ENCODE measurements around the gene PLEKHG2.
A peak's percentile ranks its signal among the peaks of the same experiment; 100 is the strongest.

PLEKHG2 gene

DNA sequence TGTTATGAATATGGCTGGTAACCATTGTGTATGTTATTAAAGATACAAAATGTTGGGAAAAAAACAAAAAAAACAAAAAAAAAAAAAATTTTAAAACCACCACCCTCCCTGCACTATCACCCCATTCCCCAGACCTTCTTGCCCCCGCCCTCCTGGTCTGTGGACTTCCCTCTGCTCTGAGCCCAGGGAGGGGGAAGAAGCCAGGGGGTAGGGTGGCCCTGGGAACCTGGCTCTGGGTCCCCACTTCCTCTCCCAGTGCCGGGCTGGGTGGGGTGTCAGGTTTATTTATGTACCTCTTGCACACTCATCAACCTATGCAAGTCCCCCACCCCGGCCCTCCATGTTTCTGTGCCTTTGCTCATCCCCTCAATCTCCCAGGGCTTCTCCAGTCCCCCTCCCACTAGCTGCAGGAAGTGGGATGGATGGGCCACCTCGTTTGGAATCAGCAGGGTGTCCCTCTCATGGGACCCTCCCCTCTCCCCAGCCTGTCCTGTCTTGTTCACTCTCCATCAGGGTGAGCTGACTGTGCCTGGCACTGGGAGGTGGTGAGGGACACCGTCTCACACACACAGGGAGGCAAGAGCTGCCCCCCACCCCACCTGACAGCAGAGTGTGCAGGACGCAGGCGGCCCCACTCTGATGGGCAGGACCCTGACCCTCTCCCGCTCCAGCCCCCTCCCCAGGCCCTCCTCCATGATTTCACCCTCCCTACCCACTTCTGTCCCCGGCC, 27.5 kb upstream of the PLEKHG2 start:
- no peak for DNase-seq

DNA sequence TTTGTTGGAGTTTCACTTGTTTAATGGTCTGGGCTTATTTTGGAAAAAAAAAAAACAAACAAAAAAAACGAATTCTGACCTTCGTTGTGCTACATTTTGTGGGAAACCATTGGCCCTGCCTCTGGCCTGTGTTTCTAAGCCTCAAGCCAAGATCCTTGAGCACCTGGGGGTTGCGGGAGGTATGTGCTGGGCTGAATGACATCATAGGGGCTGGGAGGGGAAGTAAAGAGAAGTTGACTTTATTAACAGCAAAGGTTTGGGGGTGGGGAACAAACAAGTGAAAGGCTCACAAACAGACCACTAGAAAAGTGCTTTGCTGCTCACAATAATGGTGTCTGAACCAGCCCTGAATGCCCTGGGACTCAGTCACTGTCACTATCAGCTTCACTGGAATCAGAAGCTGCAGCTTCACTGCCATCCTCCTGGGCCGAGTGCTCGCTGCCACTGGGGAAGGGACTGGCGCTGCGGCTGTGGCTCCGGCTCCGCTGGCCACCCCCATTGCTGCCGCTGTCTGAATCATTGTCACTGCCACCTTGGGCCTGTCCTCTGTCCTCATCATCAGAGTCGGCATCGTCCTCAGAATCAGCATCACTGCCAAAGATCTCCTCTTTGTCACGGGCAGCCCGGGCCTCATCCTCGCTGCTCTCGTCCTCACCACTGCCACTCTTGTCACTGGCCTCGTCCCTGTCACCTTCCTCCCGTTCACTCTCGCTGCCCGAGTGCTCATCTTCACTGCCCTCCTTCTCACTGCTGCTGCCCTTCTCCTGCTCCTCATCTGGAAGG, 26.6 kb upstream of the PLEKHG2 start:
- no peak for DNase-seq

DNA sequence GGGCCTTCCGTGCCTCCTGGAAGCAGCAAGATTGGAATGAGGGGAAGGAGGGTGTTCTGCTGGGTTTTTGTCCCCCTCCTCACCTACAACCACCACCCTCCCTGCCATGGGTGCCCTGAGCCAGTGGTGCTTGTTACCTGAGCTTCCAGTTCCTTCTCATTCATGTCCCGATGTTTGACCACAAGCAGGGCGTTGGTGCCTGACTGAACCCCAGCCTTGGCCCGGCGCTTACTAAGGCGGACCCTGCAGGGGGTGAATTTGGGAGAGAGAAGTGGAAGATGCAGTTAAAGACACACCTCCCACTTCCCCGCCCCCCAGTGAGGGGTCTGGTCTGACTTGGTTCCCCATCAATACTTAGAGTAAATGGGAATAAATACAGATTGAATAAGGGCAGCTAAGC, 25.9 kb upstream of the PLEKHG2 start:
- DNase-seq = no peak

DNA sequence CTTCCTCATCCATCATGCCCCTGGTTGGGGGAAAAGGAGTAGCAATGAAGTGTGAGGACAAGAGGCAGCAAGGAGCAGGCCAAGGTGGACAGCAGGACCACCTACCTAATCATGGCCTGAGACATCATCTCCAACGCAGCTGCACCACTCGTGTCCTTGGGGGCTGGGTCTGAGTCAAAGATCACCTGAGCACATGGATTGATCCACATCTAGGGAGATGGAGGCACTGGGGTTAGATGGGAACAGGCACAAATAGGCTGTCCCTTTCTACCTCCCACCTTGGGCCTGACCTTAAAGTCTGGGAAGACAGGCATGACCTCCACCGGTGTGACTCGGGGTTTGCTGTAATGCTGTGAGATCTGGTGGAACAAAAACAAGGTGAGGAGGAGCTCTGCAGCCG, 23.8 kb upstream of the PLEKHG2 start:
- no peak for DNase-seq

DNA sequence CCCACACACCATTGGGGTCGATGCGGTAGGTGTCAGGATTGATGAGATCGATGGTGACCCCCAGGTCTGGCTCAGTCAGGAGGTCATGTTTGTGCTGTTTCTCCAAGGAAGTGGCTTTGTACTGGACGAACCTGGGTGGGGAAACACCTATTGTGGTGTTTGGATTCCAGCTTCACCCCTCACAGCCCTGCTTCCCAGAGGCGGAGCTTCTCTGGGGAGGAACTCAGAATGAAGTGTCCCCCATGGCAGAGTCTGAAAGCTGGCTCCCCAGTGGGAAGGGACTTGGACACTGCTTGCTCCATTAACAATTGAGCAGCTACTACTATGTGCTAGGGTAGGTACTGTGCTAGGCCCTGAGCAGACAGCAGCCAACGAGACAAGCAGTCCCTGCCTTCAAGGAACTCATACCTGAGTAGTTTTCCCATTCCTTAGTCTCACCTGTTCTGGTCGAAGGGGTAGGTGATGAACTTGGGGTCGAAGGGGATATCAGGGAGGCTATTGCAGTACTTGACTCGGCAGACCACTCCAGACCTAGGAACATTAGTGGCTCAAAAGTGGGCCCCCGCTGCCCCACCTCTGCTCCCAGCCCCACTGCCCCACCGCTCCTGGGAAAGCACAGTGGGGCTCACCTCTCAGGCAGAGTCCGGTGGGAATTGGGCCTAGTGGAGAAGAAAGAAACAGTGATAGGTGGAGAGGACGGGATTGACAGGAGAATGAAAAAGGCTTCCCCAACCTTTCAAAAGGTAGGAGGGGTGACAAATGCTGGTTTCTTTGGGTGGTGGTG, 22.6 kb upstream of the PLEKHG2 start:
- no peak for DNase-seq

DNA sequence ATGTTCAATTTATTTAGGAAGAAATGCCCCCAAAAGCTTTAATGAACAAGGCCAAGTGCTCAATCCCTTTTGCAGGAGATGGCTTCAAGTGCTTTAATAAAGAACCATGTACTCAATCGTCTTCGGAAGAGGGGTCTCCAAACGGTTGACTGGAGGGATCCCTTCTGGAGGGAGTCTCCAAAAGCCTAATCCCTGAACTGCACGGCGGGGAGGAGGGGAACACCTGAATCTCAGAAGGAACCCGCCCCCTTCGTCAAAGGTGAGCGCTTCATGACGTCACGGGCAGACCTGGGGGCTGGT, 22.1 kb upstream of the PLEKHG2 start:
- DNase-seq = peak; percentile 83 to 86

DNA sequence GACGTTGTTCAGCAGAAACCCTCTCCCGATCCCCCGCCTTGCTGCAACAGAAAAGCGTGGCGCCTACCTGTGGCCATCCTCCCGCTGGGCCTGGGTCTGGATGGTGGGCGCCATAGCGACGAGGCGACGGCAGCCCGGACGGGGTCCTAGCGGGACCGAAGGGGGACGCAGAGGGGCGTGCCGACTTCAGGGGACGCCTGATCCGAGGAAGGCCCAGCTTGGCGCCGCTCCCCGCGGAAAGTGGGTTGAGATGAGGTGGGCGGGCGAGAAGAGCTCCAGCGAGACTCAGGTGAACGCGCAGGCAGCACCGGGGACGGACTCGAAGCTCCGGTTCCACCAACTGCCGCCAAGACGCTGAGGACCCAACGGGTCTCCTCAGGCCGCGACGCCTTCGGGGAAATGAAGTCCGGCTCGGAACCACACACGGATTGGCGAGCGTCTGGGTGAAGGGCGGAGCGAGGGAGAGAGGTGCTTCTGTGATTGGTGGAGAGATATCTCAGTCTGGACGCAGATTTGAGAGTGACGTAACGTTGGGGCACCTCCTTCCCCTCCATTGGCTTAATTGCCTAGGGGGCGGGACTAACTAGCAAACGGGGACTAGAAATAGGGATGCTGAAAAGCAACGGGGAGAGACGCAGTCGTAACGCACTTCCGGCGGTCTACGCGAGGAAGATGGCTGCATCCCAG, 21.6 kb upstream of the PLEKHG2 start, which contains the start of the genes MED29 and PAF1:
TSS of gene MED29 (plus strand) at position 628 of the 687 bp plus-strand sequence. CDS start at position 673, 45 bp downstream.
TSS of gene PAF1 (minus strand) at position 356 of the 687 bp plus-strand sequence. CDS start at position 114, 242 bp downstream.
- peak; percentile 93 to 96 for DNase-seq

DNA sequence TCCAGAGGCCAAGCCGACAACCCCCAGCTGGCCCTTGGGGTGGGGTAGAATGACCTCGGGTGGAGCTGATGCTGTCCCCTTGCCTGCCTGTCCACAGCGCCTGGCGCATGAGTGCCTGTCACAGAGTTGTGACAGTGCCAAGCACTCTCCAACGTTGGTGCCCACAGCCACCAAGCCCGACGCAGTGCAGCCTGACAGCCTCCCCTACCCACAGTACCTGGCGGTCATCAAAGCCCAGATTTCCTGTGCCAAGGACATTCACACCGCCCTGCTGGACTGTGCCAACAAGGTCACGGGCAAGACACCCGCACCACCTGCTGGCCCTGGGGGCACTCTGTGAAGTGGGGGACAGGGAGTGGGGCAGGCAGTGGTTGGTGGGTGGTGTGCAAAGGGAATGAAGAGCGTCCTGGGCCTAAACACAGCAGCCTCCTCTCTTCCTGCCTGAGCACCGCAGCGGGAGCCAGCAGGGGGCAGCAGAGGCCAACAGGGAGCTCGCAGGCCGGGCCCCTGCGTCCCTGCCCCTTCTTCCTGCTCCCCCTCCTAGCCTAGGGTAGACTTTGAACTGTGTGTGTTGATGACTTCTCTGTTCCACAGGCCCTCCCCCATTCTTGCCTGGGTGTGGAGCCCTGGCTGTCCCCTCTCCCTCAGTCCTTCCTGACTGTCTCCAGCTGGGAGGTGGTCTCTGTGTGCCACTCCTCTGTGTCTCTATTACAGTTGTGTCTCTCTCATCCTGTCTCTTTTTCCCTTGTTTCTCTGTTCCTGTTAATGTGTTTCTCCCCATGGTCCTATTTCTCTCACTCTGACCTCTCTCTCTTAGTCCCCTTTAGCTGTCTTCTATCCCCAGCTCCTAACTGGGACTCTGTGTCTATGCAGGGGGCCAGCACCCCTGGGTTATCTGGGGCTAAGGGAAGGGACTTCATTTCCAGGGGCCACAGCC, 14.8 kb upstream of the PLEKHG2 start:
- peak; percentile 90 to 96 for DNase-seq

DNA sequence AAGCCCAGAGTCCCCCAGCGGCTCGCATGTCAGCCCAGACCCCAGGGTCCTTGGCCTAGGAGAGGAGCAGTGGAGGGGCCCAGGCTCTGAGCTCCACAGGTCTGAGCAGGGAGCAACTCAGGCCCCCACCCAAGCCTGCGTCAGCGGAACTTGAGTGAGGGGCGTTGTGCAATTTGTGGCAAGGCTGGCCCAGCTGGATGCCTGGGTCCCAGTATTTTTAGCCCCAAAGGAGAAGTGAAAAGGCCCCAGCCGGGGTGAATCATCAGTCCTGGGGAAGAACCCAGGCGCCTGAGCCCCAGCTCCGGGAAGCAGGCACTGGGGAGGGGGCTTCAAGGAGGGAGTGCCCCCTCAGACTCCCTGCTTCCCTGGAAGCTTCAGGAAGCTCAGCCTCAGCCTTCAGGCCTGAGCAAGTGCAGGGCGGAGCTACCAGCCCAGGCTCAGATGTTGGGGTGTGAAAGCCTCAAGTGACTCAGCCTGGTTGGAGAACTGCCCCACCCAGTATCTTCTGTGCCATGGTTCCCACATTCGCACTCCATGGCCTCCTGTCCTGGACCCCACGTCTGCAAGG, 14.1 kb upstream of the PLEKHG2 start:
- DNase-seq = peak; percentile 47 to 59

DNA sequence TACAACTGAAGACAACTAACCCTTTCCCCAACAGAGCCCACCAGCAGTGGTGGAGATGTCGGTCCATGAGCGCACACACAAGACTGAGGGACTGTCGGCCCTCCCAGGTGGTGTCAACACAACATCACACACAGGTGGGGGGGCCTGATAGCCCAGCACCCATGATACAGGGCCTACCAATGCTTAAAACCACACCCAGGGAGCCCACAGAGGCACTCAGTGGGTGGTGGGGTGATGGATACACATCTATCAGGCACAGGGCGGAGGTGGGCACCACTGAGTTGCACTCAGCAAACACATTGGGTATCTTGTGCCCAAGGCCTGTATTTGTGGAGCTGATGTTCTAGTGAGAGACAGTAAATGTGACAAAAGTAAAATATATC, 12.8 kb upstream of the PLEKHG2 start:
- no peak for DNase-seq

DNA sequence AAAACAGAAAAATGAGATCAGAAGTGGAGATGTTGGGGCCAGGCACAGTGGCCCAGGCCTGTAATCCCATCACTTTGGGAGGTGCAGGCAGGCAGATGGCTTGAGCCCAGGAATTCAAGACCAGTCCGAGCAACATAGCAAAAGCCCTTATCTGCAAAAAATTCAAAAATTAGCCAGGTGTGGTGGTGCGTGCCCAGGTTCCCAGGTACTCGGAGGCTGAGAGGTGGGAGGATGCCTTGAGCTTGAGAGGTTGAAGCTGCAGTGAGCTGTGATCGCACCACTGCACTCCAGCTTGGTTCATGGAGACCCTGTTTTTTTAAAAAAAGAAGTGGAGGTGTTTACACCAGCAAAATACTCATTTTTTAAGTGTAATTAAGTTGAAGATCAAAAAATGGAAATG, 12.4 kb upstream of the PLEKHG2 start:
- no peak for DNase-seq

DNA sequence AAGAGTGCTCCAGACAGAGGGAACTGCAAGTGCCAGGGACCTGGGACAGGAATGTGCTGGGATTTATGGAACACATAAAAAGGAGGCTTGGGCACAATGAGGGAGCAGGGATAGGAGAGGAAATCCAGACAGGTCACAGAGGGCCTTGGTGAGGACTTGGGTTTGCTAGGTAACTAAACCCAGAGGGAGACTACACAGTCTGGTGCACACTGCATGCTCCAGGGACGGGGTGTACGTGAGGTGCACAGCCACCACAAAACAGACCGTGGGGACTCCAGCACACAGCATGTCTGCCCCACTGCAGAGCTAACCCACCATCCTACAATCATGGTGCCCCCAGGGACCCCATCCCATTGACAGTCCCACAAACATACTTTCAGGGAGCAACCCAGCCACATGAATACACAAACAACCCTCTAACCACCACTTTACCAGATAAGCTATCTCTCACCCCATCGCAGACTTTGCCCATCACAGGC, 11.4 kb upstream of the PLEKHG2 start:
- DNase-seq = no peak

DNA sequence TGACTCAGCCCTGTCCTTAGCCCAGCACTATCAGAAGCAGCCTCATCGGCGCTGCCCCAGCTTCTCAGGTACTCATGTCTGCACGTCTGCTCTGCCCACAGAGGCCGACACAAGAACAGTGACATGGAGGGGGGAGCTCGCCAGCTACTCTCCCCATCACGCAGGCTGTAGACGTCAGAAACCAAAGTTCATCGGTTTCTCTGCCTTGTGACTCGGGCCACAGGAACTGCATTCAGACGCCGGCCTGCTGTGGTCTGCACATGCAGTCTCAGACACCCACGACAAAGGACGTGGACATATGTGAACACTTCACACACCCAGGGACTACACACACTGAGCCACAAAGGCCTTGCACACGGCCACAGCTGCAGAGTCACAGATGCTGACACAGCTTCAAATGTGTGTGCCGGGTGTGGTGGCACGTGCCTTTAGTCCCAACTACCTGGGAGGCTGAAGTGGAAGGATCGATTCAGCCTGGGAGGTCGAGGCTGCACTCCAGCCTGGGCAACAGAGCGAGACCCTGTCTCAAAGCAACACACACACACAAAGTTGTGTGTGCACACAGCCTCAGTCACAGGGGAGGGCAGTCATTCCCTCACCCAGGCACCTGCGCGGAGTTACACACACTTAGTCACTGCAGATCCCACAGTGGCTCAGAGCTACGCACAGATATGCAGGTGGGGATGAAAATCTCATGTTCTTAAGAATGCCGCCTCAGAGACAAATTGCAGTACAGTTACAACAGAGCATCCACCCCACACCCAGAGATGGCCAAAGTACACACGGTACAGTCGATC, 10.7 kb upstream of the PLEKHG2 start:
- peak; percentile 73 to 79 for DNase-seq

DNA sequence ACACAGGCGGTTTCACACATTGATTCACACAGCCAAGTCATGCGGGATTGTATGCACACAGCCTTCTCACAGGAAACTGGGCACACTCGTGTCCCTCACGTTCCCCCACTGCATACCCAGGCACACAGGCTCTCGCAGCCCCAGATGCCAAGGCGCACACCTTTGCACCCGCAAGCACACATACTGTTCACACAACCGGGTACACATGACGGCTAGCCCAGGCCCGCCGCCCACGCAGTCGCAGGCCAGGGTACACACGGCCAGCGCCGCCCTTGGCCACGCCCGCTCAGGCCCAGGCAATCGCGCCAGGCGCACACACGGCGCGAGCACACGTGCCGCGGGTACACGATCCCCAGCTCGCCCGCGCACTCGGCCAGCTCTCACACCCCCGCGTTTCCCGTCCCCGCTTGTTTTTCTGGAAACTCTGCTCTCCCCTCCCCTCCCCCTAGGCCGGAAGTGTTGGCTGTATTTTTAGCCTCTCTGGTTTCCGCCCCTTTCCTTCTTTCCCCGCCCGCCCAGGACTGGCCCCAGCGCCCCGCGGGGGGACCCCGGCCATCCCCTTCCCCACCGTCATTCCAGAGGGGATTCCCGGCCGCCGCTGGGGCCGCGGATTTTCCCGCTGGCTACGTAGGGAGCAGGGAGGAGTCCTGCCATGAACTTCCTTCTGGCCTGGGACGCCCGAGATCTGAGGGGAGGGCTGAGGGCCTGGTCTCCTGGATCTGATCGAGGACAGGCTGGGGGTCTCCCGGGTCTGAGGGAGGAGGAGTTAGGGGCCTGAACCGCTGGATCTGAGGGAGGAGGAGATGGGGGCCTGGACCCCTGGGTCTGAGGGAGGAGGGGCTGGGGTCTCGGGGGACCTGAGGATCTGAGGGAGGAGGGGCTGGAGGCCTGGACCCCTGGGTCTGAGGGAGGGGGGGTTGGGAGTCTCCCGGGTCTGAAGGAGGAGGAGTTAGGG, 9.8 kb upstream of the PLEKHG2 start:
- peak; percentile 80 to 88 for DNase-seq

DNA sequence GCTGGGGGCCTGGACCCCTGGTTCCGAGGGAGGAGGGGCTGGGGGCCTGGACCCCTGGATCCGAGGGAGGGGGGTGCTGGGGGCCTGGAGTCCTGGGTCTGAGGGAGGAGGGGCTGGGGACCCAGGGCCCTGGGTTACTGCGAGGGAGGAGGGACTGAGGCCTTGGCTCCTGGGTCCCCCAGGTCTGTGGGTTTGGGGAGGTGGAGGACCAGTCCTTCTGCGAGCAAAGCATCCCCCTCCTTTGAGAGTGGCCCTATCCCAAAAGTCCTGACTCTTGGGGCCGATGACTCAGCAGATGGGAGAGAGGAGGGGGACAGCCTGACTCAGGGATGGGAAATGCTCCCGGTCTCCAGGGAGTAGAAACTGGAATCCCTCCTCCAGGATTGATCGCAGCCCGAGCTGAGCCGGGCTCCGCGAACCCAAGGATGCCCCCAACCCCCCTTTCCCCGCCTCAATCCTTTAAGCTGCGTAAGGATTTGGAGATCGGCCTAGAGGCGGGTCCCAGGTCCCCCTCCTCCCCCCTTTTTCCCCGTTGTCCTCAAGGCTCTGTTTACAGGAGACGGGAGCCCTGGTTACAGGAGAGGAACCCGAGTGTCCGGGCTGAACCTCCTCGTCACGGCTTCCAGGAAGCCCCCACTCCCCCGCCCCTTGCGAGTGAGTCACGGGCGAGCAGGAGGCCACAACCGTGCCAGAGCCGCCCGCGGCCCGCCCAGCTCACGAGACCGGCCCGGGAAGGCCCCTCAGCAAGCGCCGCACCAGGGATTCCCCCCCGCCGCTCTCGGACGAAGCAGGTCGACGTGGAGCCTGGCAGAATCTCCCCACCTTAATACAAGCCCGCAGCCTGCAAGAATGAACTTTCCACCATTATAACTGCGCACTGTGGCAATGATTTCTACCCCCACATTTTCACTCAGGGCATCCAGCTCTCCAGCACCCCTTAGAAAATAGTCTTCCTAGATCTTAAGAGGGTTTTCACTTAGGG, 8.8 kb upstream of the PLEKHG2 start:
- DNase-seq = peak; percentile 94 to 95

DNA sequence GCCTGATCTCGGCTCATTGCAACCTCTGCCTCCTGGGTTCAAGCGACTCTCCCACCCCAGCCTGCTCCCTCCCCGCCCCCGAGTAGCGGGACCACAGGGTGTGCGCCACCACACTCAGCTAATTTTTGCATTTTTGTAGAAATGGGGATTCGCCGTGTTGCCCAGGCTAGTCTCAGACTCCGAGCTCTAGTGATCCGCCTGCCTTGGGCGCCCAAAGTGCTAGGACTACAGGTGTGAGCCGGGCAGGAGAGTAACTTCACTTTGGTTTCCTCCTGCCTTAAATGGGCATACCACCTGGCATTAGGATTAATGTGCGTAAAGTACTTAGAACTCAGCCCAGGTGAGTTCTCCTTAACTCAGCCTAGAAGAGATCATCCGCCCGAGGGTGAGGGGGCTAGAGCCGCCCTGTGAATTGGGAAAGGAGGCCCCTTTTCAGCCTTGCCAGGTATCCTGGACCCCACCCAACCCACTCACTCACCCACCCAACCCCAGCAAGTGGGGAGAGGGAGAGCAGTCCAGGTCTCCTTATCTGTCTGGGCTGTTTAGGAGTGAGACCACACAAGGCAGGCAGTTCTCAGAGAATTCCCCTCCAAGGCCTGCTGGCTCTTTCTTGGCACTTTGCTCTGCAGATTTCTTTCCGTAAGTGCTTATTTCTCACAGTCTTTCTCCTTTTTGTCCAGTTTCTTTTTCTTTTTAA, 7.1 kb upstream of the PLEKHG2 start:
- peak in 1 of 2 donors; percentile 17 for DNase-seq

Measured in activated CD4-positive, alpha-beta T cell treated with anti-CD3 and anti-CD28 coated beads for 4 hours (primary cell).